COLO668 (cell line): ENCODE data around the gene NKRF.

ENCODE experiments used
- DNase-seq: peaks from one replicate; lab custom pipeline; 2025; ENCODE audit not compliant: unreplicated experiment; lab: John Stamatoyannopoulos, UW

NKRF gene

DNA sequence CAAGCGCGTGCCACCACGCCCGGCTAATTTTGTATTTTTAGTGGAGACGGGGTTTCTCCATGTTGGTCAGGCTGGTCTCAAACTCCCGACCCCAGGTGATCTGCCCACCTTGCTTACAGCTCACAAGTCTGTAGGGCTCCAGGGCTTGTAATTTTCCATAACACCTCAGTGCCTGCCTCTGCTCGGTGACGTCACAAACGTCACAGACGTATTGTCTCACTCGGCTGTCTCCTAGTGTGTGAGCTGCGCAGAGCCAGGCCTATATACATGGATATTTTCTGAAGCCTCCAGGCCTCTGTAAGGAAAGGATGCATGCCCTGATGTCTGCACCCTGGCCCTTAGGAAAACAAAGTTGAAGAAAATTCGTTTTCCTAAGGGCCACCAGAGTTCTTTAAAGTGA lies 8.6 kb upstream of the NKRF start:
- DNase-seq, result no peak

DNA sequence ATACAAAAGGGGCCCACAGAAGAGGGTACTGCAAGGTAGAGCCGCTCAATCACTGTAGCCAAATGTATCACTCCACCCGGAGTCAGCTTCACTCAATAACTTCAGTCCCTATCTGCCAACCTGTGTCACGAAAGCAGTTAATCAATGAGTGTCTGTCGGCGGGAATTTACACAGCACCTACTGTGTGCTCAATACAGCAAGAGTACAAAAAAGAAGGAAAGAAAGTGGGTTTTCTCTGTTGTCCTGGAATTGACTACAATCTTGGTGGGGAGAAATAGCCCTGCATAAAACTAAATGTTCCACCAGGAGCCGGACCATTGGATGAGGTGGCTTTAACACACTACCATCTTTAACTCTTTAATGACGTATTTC lies 780 bp upstream of the NKRF start:
- DNase-seq, result no peak

GRCh38 chrX:119605464-119606279 lies 552 bp downstream of the NKRF start:
- DNase-seq, result peak; percentile 33

GRCh38 chrX:119604766-119605463 lies 1.3 kb downstream of the NKRF start:
- DNase-seq, result peak; percentile 5

- DNase-seq, result no peak
Observed at GRCh38 chrX:119602701-119603255, 3.4 kb downstream of the NKRF start.

DNA sequence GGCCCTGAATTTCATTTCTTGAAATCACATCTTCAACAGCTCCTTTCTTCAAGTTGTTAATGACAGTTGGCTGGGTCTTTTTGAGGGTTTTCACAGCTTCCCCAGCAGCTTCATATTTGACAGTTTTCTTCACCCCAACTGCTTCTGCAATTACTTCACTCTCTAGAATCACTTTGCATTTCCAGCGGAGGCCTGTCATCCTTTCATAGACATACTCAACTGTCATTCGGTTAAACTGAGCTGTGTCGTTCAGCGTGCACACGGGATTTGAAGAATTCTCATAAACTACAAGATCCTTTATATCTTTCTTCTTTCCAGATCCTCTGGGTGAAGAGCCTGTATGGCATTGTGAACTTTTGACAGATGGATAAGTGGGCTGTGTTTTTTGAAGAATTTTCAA lies 16.4 kb downstream of the NKRF start:
- DNase-seq, result no peak

DNA sequence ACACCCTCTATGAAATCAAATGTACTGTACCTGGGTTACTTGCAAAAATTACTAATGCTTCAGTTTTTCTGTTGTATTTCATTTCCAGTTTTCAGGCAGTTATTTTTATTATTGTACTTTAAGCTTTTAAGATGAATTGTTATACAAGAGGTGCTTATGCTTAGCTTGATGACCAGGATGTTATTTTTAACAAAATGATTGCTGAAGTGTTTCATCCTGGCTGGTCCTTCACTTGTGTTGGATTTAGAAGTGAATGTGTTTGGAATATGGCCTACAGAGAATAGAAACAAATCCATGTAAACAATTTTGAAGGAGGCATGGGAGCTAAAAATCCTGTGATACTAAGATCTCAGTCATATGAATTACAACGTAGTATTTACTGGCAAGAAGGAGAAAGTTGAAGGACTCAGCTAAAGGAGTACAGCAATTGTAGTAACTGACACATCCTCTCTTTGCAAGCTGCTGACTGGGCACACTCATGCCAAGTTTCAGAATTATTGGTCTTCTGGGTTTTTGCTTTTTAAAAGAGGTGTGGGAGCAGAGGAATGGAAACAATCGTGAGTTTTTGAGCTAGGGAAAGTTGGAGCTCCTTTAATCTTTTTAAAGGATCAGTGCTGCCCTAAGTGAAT lies 22.7 kb downstream of the NKRF start:
- DNase-seq, result no peak

DNA sequence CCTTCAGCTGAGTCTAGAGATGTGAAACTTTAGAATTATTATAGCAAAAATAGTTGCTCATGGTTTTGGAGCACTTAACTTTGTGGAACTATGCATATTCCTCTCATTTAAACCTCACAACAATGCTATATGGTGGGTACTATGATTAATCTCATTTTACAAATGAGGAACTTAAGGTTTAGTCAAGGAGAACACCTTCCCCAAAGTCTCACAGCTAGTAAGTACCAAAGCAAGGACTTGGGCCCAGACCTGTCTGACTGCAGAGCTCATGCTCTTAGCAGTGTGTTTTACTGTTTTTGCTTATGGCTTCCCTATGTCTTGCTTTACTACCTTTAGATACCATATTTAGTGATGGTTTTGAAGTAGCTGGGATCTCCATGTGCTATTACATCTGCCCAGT lies 26.8 kb downstream of the NKRF start:
- no peak for DNase-seq

DNA sequence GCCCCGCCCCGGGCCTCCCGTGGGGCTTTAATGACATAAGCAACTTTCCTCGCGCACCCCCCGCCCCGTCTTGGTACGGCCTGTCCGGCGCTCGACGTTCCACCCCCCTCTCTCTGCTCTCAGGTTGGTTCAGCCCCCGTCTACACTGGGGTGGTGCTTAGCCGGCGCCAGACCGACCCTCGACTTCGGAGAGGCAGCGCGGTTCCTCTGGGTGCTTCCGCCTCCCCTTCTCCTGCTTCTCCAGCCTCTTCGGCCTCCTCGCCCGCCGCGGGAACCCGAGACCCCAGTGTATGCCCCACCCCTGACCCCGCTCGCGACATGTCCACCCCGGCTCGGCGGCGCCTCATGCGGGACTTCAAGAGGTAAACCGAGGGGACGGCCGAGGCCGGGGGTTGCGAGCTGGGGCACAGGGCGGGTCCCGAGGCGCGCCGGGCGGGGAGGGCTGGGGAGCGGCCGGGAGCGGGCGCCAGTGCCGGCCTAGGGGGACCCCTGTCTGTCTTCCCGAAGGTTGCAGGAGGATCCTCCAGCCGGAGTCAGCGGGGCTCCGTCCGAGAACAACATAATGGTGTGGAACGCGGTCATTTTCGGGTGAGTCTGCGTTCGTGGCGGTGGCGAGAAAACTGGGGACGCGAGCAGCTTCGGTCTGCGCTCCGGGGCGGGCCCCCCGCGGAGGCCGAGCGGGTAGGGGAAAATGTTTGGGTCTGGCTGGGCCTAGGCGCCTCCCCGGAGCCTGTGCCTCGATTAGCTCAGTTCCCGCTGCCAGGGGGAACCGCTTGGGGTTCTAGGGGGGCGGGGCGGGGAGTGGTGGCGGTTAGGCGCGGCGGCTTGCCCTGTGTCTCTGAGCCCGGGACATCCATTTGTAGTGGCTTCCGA lies 31.6 kb downstream of the NKRF start, which contains the start of gene UBE2A:
UBE2A (plus strand) TSS at position 170 of the 873 bp plus-strand sequence; CDS start at position 319, 149 bp downstream.
- peak; percentile 88 for DNase-seq

- no peak for DNase-seq
Observed at GRCh38 chrX:119573840-119574393, 32.3 kb downstream of the NKRF start.

DNA sequence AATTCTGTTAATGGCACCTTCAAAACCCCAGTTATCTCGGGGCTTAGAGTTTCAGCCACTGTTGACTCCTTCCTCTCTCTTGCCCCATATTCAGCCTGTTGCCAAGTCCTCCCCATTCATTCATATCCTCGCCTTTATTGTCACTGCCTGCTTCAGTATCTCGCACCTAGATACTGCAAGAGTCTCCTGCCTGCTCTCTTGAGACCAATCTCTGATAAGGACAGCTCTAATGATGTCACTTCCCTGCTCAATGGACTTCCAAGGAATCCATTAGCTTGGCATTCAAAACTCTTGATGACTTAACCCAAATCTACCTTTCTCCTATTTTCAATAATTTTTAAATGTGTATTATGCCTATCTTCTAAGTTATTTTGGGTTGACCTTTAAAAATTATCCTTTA lies 33.0 kb downstream of the NKRF start:
- no peak for DNase-seq

GRCh38 chrX:119570351-119570835 lies 35.8 kb downstream of the NKRF start:
- DNase-seq, result no peak

GRCh38 chrX:119565107-119565663 lies 41.0 kb downstream of the NKRF start, which contains the start of gene STEEP1:
STEEP1 (minus strand) TSS chrX:119565409; CDS start chrX:119565355, 54 bp downstream.
- DNase-seq, result peak; percentile 91

- DNase-seq, result no peak
Observed at GRCh38 chrX:119552508-119552907, 53.7 kb downstream of the NKRF start.

- DNase-seq, result no peak
Observed at GRCh38 chrX:119549327-119550016, 56.8 kb downstream of the NKRF start.

- no peak for DNase-seq
Observed at GRCh38 chrX:119541188-119541587, 65.0 kb downstream of the NKRF start.

DNA sequence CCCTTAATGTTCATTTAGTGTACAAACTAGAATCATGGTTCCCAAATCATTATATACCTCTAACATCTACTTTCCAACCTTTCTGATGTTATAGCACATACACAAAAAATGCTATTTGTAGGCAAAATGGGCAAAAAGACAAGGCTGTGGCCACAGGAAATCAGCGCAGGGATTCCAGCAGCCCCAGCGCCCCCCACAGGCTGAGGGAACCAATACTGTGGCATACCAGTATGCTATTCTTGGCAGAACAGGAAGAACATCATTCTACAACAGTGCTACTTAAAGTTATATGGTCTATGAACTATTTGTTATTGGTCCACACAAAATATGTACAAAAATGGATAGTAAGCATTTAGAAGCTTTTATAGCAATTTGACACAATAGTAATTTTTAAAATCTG lies 66.4 kb downstream of the NKRF start:
- no peak for DNase-seq
